GM19395 (cell line): ENCODE measurements around the gene KRT77.
"Not testable (repeated sequence)": the region's sequence is repeated elsewhere in the genome, so short reads cannot be mapped to it uniquely, and the experiment has no call there.

Source experiments
- ATAC-seq: cut with Tn5 transposase; IDR thresholded peaks from one replicate; pipeline ENCODE4 v1.9.1; 2021; ENCODE audit warnings: mild to moderate bottlenecking, moderate library complexity; ENCODE audit not compliant: unreplicated experiment

KRT77 gene

DNA sequence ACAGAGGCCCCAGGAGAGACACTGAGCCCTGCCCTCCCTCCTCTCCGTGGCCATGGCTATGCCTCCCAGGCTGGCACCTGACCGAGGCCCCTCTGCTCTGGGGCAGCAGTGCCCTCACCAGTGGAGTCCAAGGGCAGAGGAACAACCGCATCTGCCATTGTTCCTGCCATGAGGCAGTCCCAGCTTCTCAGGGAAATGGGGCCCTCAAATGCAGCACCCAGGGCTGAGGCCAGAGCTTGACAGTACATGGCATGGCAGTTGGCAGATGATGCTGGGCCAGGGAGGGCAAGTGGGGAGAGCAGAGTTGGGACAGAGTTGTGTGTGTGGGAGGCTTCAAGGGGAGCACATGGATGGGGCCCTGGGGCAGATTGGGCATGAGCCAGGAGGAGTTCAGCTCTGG lies 21.1 kb upstream of the KRT77 start:
- ATAC-seq, result no peak

DNA sequence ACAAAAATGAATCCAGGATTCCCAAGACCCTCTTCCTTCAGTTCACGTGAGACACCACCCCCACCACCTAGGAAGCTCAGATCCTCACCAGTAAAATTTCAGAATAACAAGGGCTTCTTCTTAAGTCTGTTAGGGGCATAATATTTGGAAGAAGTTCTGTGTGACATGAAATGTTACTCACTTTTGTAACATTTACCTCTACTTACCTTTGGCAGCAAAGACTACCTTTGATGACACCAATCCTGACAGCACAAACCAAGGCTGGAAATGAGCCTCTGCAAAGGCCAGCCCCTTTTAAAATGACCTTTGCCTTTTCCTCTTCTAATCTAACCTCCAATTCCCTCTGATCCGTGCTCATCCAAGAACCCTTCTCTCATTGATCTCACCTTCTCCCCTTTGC lies 19.4 kb upstream of the KRT77 start:
- ATAC-seq, result no peak

- ATAC-seq, result no peak
These were observed 18.6 kb upstream of the KRT77 start for GRCh38 chr12:52721838-52722470.

- ATAC-seq, result no peak
These were observed 17.1 kb upstream of the KRT77 start for GRCh38 chr12:52720365-52720886.

GRCh38 chr12:52716061-52716460 lies 12.7 kb upstream of the KRT77 start:
- ATAC-seq, result no peak

DNA sequence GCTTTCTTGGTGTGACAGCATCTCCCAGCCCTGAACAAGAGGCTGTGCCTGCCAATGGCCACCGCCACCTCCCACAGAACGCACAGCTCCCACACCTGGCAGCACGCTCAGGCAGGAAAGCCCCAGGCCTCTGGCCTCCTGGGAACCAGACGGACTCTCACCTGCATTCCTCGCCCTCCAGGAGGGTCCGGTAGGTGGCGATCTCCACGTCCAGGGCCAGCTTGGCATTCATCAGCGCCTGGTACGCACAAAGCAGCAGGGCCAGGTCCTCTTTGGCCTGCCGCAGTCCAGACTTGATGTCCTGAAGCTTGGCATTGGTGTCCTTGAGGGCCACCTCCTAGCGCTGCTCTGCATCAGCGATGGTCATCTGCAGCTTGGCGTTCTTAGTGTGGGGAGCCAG lies 12.1 kb upstream of the KRT77 start:
- no peak for ATAC-seq

GRCh38 chr12:52714887-52715281 lies 11.6 kb upstream of the KRT77 start:
- ATAC-seq, result no peak

- ATAC-seq, result no peak
These were observed 10.9 kb upstream of the KRT77 start for GRCh38 chr12:52713960-52714886.

GRCh38 chr12:52712122-52712521 lies 8.8 kb upstream of the KRT77 start:
- not testable (repeated sequence) for ATAC-seq

DNA sequence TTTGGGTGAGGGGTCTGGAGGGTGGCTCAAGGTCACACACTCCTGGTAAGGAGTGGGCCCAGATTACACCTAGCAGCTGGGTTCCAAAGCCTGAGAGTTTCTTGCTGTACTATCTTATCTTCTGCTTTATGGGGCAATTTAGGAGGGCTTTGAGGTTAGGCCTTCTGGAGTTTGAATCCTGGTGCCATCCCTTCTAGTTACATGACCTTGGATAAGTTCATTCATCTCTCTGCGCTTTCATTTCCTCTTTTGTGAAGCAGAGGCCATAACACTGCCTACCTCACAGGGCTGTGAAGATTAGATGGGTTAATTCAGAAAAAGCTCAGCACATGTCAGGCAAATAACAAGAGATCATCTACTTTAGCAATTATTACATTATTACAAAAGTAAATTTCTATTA lies 7.4 kb upstream of the KRT77 start:
- ATAC-seq, result no peak

DNA sequence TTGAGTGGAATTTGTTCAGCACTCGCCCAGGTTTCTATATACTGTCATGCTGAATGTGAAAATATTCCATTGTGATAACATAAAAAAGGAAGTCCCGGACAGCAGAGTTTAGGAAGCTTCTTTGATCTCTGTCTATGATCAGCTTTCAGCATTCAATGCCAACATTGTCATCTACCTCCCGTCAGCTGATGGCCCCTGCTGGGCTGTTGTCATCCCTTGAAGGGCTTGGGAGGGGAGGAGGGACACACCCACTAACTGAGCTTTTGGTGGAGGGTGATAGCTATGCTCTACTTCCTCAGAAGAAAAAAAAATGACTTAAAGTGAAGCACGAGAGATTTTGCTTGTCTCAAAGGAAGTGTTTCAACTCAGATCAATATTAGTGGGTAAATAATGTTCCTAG lies 4.7 kb upstream of the KRT77 start:
- ATAC-seq, result no peak

GRCh38 chr12:52704464-52704863 lies 1.1 kb upstream of the KRT77 start:
- ATAC-seq, result no peak

- ATAC-seq, result no peak
These were observed 554 bp upstream of the KRT77 start for GRCh38 chr12:52703878-52704277.

DNA sequence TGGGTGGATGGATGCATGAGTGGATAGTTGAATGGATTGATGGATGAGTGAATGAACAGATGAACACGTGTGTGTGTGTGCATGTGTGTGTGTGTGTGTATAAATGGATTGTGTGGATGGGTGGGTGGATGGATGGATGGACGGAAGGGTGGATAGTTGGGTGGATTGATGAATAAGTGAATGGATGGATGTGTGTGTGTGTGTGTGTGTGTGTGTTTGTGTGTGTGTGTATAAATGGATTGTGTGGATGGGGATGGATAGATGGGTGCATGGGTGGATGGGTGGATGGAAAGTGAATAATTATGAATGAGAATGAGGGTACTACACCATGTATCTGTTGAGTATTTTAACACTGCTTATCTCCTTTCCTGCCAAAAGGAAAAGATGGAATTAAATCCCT lies 986 bp downstream of the KRT77 start:
- ATAC-seq, result no peak

DNA sequence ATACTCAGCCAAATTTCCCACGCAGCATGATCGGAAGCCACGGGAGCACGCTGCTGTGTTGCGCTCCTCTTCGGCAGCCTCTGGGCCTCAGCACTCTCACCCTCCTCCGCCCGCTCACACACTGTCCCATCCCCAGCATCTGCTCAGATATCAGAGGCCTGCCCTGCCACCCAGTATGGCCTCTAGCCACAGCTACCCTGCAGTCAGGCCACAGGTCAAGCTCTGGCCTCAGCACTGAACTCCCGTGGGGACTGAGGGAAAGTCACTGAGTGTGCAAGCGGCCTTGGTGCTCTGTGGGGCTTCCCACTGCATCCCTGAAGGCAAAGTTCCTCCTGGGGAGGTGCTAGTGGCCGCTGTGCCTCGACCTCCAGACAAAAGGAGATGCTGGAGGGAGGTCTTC lies 2.0 kb downstream of the KRT77 start:
- no peak for ATAC-seq

DNA sequence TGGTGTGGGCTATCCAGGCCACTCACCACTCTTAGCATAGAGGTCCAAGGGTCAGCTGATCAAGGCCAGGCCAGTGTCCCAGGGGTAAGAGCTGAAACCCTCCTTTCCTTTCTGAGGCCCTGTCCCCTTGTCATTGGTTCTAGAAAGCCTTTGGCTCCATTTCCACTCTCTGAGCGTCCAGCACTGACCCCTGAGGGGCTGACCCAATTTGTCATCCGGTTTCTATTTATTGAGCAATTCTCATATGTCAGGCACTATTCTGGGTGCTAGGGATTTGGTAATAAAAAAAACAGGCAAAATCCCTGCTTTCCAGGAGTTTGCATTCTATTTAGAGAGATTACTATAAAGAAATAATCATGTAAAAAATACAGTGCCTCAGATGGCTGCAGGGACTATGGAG lies 3.4 kb downstream of the KRT77 start:
- ATAC-seq, result no peak

DNA sequence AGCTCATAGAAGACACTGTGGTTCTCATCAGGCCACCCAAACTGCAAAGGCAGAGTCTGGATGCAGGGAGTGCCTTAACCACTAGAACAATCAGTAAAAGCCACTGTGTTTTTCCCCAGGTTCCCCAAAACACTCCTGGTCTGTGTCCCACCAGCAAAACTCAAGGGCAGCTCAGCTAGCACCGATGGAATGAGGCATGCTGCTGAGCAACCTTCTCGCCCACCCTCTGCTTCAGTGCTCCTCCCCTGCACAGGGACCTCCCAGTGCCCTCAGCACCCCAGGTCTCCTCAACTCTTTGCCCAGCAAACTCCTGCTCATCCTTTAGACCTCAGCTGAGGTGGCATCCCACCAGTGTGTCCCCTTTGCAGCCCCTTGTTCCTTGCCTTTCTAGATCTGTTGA lies 4.0 kb downstream of the KRT77 start:
- ATAC-seq, result no peak

DNA sequence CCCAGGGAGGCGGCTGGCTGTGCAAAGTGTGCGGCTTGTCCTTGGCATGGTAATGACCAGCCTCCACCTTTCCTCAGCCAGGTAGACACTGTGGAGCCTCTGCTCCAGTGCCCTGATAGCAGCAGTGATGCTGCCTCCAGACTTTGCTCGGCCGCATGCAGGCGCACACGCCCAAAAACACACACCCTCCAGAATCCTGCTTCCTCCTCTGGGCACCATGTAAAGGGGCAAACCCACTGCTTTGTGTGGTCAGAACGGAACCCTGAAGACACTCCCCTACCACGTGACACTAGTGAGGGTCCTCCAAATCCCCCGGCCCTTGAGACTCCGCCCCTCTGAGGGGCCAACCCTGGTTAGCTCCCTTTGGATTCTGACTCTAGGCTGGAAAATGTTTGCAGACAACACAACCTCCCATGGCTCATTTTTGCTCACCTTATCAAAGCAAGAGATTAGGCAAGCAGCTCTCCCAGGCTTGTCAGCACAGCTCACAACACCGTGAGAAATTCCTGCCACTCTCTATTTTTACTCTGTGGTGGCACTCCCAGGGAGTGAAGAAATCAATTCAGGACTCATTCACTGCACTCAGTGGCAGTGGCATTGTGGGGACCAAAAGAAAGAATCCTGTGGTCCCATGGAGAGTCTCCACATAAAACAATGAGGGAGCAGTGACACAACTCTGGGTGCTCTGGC lies 4.5 kb downstream of the KRT77 start:
- no peak for ATAC-seq

DNA sequence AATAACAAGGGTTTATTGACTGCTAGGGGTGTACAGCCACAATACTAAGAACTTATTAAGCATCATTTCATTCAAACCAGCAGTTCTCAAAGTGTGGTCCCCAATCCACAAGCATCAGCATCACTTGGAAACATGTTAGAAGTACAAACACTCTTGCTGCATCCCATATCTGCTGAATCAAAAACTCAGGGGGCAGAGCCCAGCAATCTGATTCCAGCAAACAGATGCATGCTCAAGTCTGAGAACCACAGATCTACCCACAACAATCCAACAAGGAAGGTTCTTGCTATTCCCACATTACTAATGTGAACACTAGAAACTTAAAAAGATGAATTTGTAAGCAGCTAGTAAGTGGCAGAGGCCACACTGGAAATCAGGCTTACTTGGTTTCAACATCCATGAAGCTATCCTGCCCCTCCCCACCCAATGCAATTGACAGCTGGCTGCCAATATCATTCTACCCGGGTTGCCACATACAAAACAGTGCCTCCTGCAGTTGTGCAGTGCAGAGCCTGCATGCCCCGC lies 6.2 kb downstream of the KRT77 start:
- no peak for ATAC-seq

DNA sequence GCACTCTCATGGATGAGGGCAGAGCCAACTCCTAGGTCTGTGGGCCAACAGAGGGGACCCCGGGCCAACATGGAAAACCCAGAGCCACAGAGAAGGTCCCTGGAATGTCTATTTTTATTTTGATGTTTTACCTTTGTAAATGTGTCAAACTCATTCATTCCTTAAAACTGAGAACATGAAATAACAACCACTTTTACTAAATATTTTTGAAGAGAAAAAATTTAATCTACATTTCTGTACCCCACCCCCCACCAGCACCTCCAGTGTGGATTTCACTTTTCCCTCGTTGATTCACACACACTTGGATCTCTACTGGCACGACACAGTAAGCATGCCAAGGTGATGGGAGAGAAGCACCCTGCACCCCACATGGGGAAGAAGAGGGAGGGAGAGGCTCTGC lies 6.7 kb downstream of the KRT77 start:
- no peak for ATAC-seq

DNA sequence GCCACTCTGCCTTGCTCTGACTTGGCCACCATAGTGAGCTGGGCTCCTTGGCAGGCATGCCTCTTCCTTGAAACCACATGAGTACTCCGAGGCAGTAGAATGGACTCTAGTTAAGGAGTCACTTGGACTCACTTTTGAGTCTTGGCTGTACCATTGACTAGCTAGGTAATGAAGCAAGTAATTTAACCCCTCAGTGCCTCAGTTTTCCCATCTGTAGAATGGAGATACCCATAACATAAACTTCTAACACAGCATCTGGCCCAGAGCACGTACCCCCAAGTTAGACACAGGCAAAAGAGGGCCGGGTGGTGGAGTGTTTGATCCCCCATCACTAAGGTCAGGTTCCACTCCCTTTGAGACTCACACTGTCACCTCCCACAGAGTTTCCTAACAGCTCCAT lies 8.3 kb downstream of the KRT77 start:
- ATAC-seq, result no peak
